Right cardiac atrium (tissue), 5 donors: ENCODE data around the gene IMMP2L. TPM values are rescaled to one million over a fixed set of nuclear protein-coding genes. Genes with fewer than 3 reads are reported as not detected.

Experiments
- ATAC-seq, 2 donors: fragments of 200-7000 bp; cut with Tn5 transposase; one replicate each; pipeline versions ENCODE4 v1.8.0 to v1.9.1; 2020; ENCODE audit warnings: moderate library complexity in 2 of 2, mild to moderate bottlenecking in 1 of 2
- DNase-seq, 3 donors: peaks; one replicate each; pipeline ENCODE4 v3.0.0-alpha.2; 2020
- H3K27ac ChIP-seq: one replicate; pipeline ENCODE4 v1.5.1; 2013; ENCODE audit warnings: mild to moderate bottlenecking, low read length, control low read depth, moderate library complexity
- H3K27me3 ChIP-seq: one replicate; pipeline ENCODE4 v1.6.1; 2013; ENCODE audit not compliant: control insufficient read depth, insufficient read depth
- H3K4me1 ChIP-seq: one replicate; pipeline ENCODE4 v1.6.1; 2013; ENCODE audit warnings: low read length; ENCODE audit not compliant: control insufficient read depth, insufficient read depth
- H3K4me3 ChIP-seq: one replicate; pipeline ENCODE4 v1.5.1; 2013; ENCODE audit warnings: low read length, control low read depth
- H3K9me3 ChIP-seq: one replicate; pipeline ENCODE4 v1.6.1; 2013; ENCODE audit warnings: low read length; ENCODE audit not compliant: control insufficient read depth
- WGBS: extraction: QIAGEN DNeasy Blood & Tissue Kit; methylation state at CpG from one replicate; pipeline ENCODE4 v1.1.7; 2013; 5-methylcytosine and 5-hydroxymethylcytosine counted together
- intact Hi-C, 4 donors: fragments of 100-400 bp; cut with DNase I; formaldehyde crosslinking; loops; one replicate each; pipeline versions ENCODE4 v1.11.0 to v1.14.0; 2022 to 2023
- polyA plus RNA-seq: library from polyadenylated mRNA; stranded (reverse); fragments of 200-250 nt; gene quantifications from one replicate; pipeline ENCODE4 v1.2.3, GENCODE V29; 2013
- total RNA-seq, 4 donors: library from RNA; stranded (reverse); fragmentation: NEBNext Ultra II Directional; extraction: Animal tissue kit (Norgen Biotek cat#: 25700); gene quantifications; one replicate each; pipeline ENCODE4 v1.2.1, GENCODE V29; 2021
- donor health status: healthy with polysubstance abuse.
- donor health status: DM: no; HTN: yes; CAD: no.
- donor health status: DM: no; HTN: no; CAD: no.
- donor health status: DM: no; HTN: yes; CAD: no; lungs with severe emphysema.
- donor health status: DM: yes; HTN: yes; CAD: no.

The IMMP2L gene
- total and polyA plus RNA-seq, 5 donors: 6.6 to 16.2 (median 13.9) TPM

DNA sequence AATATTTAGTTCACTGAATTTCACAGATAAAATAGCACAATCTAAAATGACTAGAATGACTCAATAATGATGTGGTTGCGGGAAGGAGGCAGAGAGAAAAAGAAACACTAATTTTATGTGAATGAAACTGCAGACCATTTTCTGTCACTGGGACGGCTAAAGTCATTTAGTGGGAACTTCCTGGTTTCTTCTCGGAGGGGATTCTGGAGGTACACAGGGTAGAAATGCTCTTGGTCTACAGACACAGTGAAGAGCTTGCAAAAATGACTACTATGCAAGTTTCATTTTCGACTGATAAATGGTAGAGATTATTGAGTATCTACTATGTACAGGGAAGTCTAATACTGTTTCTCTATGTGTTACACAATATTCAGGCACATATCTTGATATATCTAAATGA is 534.9 kb downstream of the IMMP2L start:
- 88% methylated on average over 4 of the region's 4 CpGs for WGBS

DNA sequence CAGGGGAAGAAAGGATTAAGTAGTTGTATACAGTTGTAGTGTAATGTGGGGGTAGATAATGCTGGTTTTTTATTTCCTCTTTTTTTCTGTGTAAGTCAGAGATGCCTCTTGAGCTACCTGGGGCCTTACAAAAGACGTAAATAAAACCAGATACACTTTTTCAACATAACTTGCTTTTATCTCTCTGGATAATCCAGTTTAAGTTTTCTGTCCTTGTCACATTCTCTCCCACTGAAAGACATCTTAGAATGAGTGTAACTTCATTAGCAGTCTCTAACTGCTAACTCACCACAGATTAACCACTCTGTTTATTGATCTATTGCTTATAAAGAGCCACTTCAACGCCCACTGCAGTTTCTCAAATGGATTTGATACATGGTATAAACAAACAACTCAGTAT is 535.5 kb downstream of the IMMP2L start:
- peaks cover 2% of the 10 kb centered on the region for H3K4me1 ChIP-seq
- no peak for ATAC-seq
- no peaks in the 10 kb centered on the region for H3K27me3 ChIP-seq
- H3K4me3 ChIP-seq: no peak overlapping the region
- no peak overlapping the region for H3K27ac ChIP-seq
- 90% methylated on average over 2 of the region's 2 CpGs for WGBS
- intact Hi-C loops: no loop called here
- H3K9me3 ChIP-seq: no peaks in the 10 kb centered on the region
- DNase-seq: no peak

More for the DNA sequence above, 534.9 kb downstream of the IMMP2L start:
- DNase-seq (no peak), ATAC-seq (no peak)
- no peaks in the 10 kb centered on the region for H3K27me3 ChIP-seq
- no peak overlapping the region for H3K4me3 ChIP-seq
- H3K4me1 ChIP-seq: peaks cover 2% of the 10 kb centered on the region
- H3K9me3 ChIP-seq: no peaks in the 10 kb centered on the region
- intact Hi-C loops: no loop called here
- H3K27ac ChIP-seq: no peak overlapping the region

DNA sequence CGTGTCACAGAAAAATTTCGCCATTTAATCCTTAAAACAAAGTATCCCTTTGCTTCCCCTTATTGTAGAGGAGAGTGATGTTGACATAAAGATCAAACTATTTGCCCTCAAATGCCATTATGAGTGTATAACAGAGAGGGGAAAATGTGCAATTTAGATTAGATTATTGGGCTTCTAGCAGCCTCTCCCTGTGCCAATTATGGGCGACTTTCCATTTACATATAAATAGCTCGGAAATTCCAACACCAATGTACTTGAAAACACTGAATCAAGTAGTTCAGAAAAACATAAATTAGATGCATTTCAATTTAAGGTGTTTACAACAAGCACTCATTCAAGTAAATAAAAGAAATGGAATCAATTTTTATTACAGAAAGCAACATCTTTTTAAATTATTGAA is 535.9 kb downstream of the IMMP2L start:
- no peak for ATAC-seq
- H3K27ac ChIP-seq: no peak overlapping the region
- no peaks in the 10 kb centered on the region for H3K9me3 ChIP-seq
- H3K4me3 ChIP-seq: no peak overlapping the region
- intact Hi-C loops: no loop called here
- 77% methylated on average over 4 of the region's 4 CpGs for WGBS
- no peak for DNase-seq
- H3K4me1 ChIP-seq: peaks cover 2% of the 10 kb centered on the region
- H3K27me3 ChIP-seq: no peaks in the 10 kb centered on the region

- Histone ChIP-seq H3K4me1 (peaks cover 2% of the 10 kb centered on the region), H3K27ac (no peak overlapping the region), H3K4me3 (no peak overlapping the region), H3K9me3 (no peaks in the 10 kb centered on the region), H3K27me3 (no peaks in the 10 kb centered on the region)
- no peak for DNase-seq
- ATAC-seq: no peak
- 94% methylated on average over 1 of the region's 1 CpG for WGBS
- intact Hi-C loops: no loop called here
Measured at GRCh38 chr7:111025006-111025405, 537.3 kb downstream of the IMMP2L start.

GRCh38 chr7:111018960-111019736 is 543.1 kb downstream of the IMMP2L start:
- H3K27me3 ChIP-seq: no peaks in the 10 kb centered on the region
- no peaks in the 10 kb centered on the region for H3K9me3 ChIP-seq
- intact Hi-C loops: no loop called here
- ATAC-seq: no peak
- DNase-seq: no peak
- H3K4me1 ChIP-seq: peaks cover 2% of the 10 kb centered on the region
- 54% methylated on average over 3 of the region's 3 CpGs for WGBS
- no peak overlapping the region for H3K4me3 ChIP-seq
- no peak overlapping the region for H3K27ac ChIP-seq

DNA sequence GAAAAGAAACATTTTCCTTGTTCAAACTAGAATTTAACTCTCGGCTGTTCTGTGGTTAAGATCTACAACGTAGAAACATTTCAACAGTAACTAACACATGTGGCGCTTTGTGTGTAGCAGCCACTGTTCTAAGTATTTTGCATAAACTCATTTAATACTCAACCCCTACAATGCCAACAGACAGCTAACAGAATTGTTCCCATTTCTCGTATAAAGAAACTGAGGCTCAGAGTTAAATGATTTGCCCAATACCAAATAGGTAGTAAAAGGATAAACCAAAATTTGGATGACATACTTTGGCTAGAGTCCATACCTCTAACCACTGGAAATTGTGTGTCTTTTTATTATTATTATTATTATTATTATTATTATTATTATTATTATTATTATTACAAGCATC is 543.8 kb downstream of the IMMP2L start:
- 96% methylated on average over 4 of the region's 4 CpGs for WGBS
- ATAC-seq: no peak
- H3K4me1 ChIP-seq: peaks cover 5% of the 10 kb centered on the region
- H3K27me3 ChIP-seq: no peaks in the 10 kb centered on the region
- no peak overlapping the region for H3K27ac ChIP-seq
- H3K9me3 ChIP-seq: no peaks in the 10 kb centered on the region
- DNase-seq: no peak
- intact Hi-C loops: no loop called here
- H3K4me3 ChIP-seq: no peak overlapping the region

- Histone ChIP-seq H3K9me3 (no peaks in the 10 kb centered on the region), H3K4me3 (no peak overlapping the region), H3K27ac (no peak overlapping the region), H3K27me3 (no peaks in the 10 kb centered on the region), H3K4me1 (peaks cover 6% of the 10 kb centered on the region)
- peak in 2 of 3 donors; percentile 16 to 43 for DNase-seq
- 74% methylated on average over 6 of the region's 6 CpGs for WGBS
- intact Hi-C loops: no loop called here
- no peak for ATAC-seq
Measured at GRCh38 chr7:111014079-111014478, 548.2 kb downstream of the IMMP2L start.

- intact Hi-C loops: no loop called here
- Histone ChIP-seq H3K27ac (no peak overlapping the region), H3K9me3 (no peaks in the 10 kb centered on the region), H3K4me3 (no peak overlapping the region), H3K4me1 (peaks cover 5% of the 10 kb centered on the region), H3K27me3 (no peaks in the 10 kb centered on the region)
- WGBS: 61% methylated on average over 5 of the region's 5 CpGs
- ATAC-seq (no peak), DNase-seq (no peak)
Measured at GRCh38 chr7:111012799-111013675, 549.3 kb downstream of the IMMP2L start.

DNA sequence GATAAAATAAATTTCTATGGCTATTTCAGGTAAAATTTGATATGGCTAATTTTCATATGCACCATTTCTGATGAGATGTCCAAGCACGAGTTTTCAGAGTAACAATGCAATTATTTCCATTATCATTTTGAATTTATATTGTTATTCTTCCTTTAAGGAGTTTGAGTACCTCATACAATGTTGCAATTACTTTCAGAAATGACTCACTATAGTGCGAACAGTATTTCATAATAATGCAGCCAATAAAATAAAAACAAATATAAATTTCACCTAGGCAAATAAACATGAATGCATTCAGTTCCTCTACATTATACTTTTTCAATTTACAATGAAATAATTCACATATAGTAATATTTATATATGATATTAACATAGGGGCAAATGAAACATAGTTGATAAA is 550.1 kb downstream of the IMMP2L start:
- H3K9me3 ChIP-seq: no peaks in the 10 kb centered on the region
- H3K4me3 ChIP-seq: no peak overlapping the region
- ATAC-seq (no peak), DNase-seq (no peak)
- intact Hi-C loops: no loop called here
- H3K27me3 ChIP-seq: no peaks in the 10 kb centered on the region
- H3K27ac ChIP-seq: no peak overlapping the region
- whole genome bisulfite sequencing: 84% methylated on average over 2 of the region's 2 CpGs
- H3K4me1 ChIP-seq: peaks cover 5% of the 10 kb centered on the region

GRCh38 chr7:111011520-111011919 is 550.8 kb downstream of the IMMP2L start:
- WGBS: 93% methylated on average over 3 of the region's 3 CpGs
- H3K4me1 ChIP-seq: peaks cover 5% of the 10 kb centered on the region
- no peak for DNase-seq
- no peaks in the 10 kb centered on the region for H3K27me3 ChIP-seq
- H3K4me3 ChIP-seq: no peak overlapping the region
- H3K9me3 ChIP-seq: no peaks in the 10 kb centered on the region
- no peak for ATAC-seq
- no peak overlapping the region for H3K27ac ChIP-seq
- intact Hi-C loops: no loop called here

DNA sequence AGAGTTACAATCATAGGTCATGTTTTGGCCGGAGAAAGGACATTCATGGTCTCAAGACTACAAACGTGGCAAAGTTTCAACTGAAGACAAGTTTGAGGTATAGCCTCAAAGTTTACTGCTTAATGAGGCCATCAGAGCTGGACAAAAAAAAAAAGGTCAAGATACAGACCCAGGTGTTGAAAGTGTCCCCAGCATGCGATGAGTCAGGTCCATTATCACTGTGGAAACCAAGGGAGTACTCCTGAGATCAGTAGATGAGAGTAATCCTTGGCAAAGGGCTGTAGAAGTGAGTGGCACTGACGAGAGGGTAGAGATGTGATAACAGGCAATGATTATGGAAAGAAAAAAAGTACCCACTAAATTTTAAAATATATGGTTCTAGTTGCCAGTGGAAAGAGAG is 551.5 kb downstream of the IMMP2L start:
- ATAC-seq (no peak), DNase-seq (no peak)
- H3K4me1 ChIP-seq: peaks cover 5% of the 10 kb centered on the region
- H3K9me3 ChIP-seq: no peaks in the 10 kb centered on the region
- H3K27me3 ChIP-seq: no peaks in the 10 kb centered on the region
- intact Hi-C loops: no loop called here
- no peak overlapping the region for H3K4me3 ChIP-seq
- no peak overlapping the region for H3K27ac ChIP-seq
- WGBS: 74% methylated on average over 4 of the region's 4 CpGs
